Measurements from ENCODE around the gene CATSPERD.

The CATSPERD gene

GRCh38 chr19:5799247-5800241, 79.1 kb downstream of the CATSPERD start:
- TF ChIP-seq CTCF (conservative IDR thresholded peaks at IDR 0.05): no peak
- no peak overlapping the region for H3K27ac ChIP-seq

- TF ChIP-seq CTCF (conservative IDR thresholded peaks at IDR 0.05): no peak
- no peak overlapping the region for H3K27ac ChIP-seq
These were observed 80.2 kb downstream of the CATSPERD start for GRCh38 chr19:5800361-5801270.

- no peak for TF ChIP-seq CTCF (conservative IDR thresholded peaks at IDR 0.05)
- no peak overlapping the region for H3K27ac ChIP-seq
These were observed 81.6 kb downstream of the CATSPERD start for GRCh38 chr19:5801796-5802619.

GRCh38 chr19:5803441-5803751, 83.0 kb downstream of the CATSPERD start:
- no peak overlapping the region; the same call in 1 of the 2 replicates for H3K27ac ChIP-seq
- no peak for TF ChIP-seq CTCF (conservative IDR thresholded peaks at IDR 0.05)

GRCh38 chr19:5803752-5804515, 83.5 kb downstream of the CATSPERD start:
- no peak overlapping the region; the same call in 1 of the 2 replicates for H3K27ac ChIP-seq
- TF ChIP-seq CTCF (conservative IDR thresholded peaks at IDR 0.05): peak; percentile 92

GRCh38 chr19:5804516-5805461, 84.4 kb downstream of the CATSPERD start, which contains the start of gene NRTN:
NRTN (plus strand) TSS chr19:5805067; CDS start chr19:5824166, 19,099 bp downstream.
- no peak for TF ChIP-seq CTCF (conservative IDR thresholded peaks at IDR 0.05)
- H3K27ac ChIP-seq: peak within 1 kb of the TSS; percentile 5; the same call in 1 of the 2 replicates

Measured in VCaP (cell line).